CD4-positive, alpha-beta T cell (primary cell): Measurements from ENCODE around the gene CD79B. TPM values are rescaled to one million over a fixed set of nuclear protein-coding genes. Genes with fewer than 3 reads are reported as not detected.

Experiments used
- ATAC-seq: fragments of 200-7000 bp; cut with Tn5 transposase; one replicate; pipeline ENCODE4 v1.10.0; 2022; ENCODE audit warnings: mild to moderate bottlenecking; ENCODE audit not compliant: poor library complexity
- CTCF ChIA-PET: fragments of 350-600 bp; sonication (Branson Sonifier 250); formaldehyde crosslinking; loops from one replicate; lab custom pipeline; 2021; ENCODE audit warnings: antibody characterized with exemption, inconsistent platforms; lab: Charles Lee
- POLR2A ChIA-PET: fragments of 350-600 bp; sonication (Branson Sonifier 250); formaldehyde crosslinking; loops from one replicate; lab custom pipeline; 2021; ENCODE audit warnings: antibody characterized with exemption, inconsistent platforms; lab: Charles Lee
- DNase-seq, 14 experiments: peaks; one replicate each; pipeline ENCODE4 v3.0.0-alpha.2; 2013 to 2020; ENCODE audit warnings: mixed read lengths in 2 of 14
- H3K27ac ChIP-seq, 2 donors: one replicate each; pipeline versions ENCODE4 v1.5.1 to v1.7.0; 2013; ENCODE audit warnings: low read length in 2 of 2, low read depth in 1 of 2, mild to moderate bottlenecking in 1 of 2
- H3K27me3 ChIP-seq, 2 experiments: 1 replicate in 1 of 2; 2 replicates in 1 of 2; pipeline versions ENCODE4 v1.6.1 to v1.7.0; 2013; ENCODE audit warnings: low read length in 2 of 2, control low read depth in 1 of 2, mild to moderate bottlenecking in 1 of 2, moderate library complexity in 1 of 2; ENCODE audit not compliant: insufficient read depth in 2 of 2, control insufficient read depth in 1 of 2
- H3K36me3 ChIP-seq: one replicate; pipeline ENCODE4 v1.6.1; 2013; ENCODE audit warnings: low read length, control low read depth; ENCODE audit not compliant: insufficient read depth
- H3K4me1 ChIP-seq: one replicate; pipeline ENCODE4 v1.6.1; 2013; ENCODE audit warnings: low read length, control low read depth; ENCODE audit not compliant: insufficient read depth
- H3K4me3 ChIP-seq: one replicate; pipeline ENCODE4 v1.5.1; 2013; ENCODE audit warnings: mild to moderate bottlenecking, low read length, moderate library complexity
- H3K9me3 ChIP-seq, 2 experiments: 1 replicate in 1 of 2; 2 replicates in 1 of 2; pipeline versions ENCODE4 v1.6.1 to v1.7.0; 2013; ENCODE audit warnings: low read length in 2 of 2, mild to moderate bottlenecking in 2 of 2, control low read depth in 1 of 2, moderate library complexity in 1 of 2; ENCODE audit not compliant: control insufficient read depth in 1 of 2, insufficient read depth in 1 of 2
- H3K27ac Mint-ChIP-seq: one replicate; pipeline ENCODE4 v1.8.0; 2020; ENCODE audit warnings: mixed read lengths
- H3K27me3 Mint-ChIP-seq: one replicate; pipeline ENCODE4 v1.8.0; 2021; ENCODE audit warnings: mixed read lengths
- H3K36me3 Mint-ChIP-seq: one replicate; pipeline ENCODE4 v1.8.0; 2021; ENCODE audit warnings: low read depth, mixed read lengths
- H3K4me1 Mint-ChIP-seq: one replicate; pipeline ENCODE4 v1.8.0; 2021; ENCODE audit warnings: low read depth, mixed read lengths
- H3K4me3 Mint-ChIP-seq: one replicate; pipeline ENCODE4 v1.8.0; 2020; ENCODE audit warnings: mild to moderate bottlenecking, mixed read lengths
- H3K9me3 Mint-ChIP-seq: one replicate; pipeline ENCODE4 v1.8.0; 2020; ENCODE audit warnings: mixed read lengths
- intact Hi-C, 2 experiments: fragments of 100-400 bp; cut with DNase I in 1 of 2; cut with micrococcal nuclease in 1 of 2; formaldehyde crosslinking; loops; one replicate each; pipeline versions ENCODE4 v1.15.1 to v1.9.0; 2023 to 2025; cut with DNase I, micrococcal nuclease
- total RNA-seq, 174 experiments: library from RNA in 2 of 174; stranded (reverse) in 2 of 174; gene quantifications; one replicate each; pipeline ENCODE4 v1.2.3 and lab custom pipeline; 2021 to 2026
- TF ChIP-seq, protein P1 (sequence below): fragments of 200-600 bp; IDR thresholded peaks from one replicate; pipeline ENCODE4 v1.8.0; 2022; ENCODE audit warnings: antibody characterized with exemption, mild to moderate bottlenecking

Gene CD79B
- total RNA-seq, 2 experiments from 2014 or later: 5.3 to 5.5 TPM

DNA sequence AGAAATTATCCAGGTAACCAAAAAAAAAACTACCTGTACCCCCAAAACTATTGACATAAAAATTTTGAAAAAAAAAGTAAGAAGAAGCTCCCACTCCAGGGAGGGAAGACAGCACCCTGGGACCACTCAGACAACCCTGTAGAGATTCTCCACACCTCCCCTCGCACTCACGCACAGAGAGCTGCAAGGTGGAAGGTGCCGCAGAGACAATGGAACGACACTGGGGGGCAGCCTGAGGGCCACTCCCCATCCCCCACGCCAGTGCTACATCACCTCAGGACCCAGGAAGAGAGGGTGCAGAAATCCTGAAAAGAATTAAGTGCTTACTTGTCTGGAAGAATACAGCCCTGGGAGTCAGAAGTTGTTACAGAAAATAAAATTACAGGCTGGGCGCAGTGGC lies 5.2 kb upstream of the CD79B start:
- H3K4me1 ChIP-seq: peaks cover 12% of the 10 kb centered on the region
- Mint-ChIP-seq H3K4me3 (no peak overlapping the region), H3K36me3 (no peaks in the 10 kb centered on the region), H3K27ac (no peak overlapping the region), H3K27me3 (no peaks in the 10 kb centered on the region), H3K9me3 (no peaks in the 10 kb centered on the region), H3K4me1 (peaks cover 11% of the 10 kb centered on the region)
- H3K9me3 ChIP-seq: no peaks in the 10 kb centered on the region
- intact Hi-C loops: no loop called here
- TF ChIP-seq, protein P1, sequence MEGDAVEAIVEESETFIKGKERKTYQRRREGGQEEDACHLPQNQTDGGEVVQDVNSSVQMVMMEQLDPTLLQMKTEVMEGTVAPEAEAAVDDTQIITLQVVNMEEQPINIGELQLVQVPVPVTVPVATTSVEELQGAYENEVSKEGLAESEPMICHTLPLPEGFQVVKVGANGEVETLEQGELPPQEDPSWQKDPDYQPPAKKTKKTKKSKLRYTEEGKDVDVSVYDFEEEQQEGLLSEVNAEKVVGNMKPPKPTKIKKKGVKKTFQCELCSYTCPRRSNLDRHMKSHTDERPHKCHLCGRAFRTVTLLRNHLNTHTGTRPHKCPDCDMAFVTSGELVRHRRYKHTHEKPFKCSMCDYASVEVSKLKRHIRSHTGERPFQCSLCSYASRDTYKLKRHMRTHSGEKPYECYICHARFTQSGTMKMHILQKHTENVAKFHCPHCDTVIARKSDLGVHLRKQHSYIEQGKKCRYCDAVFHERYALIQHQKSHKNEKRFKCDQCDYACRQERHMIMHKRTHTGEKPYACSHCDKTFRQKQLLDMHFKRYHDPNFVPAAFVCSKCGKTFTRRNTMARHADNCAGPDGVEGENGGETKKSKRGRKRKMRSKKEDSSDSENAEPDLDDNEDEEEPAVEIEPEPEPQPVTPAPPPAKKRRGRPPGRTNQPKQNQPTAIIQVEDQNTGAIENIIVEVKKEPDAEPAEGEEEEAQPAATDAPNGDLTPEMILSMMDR: no peak
- CTCF ChIA-PET: interaction anchor here (0.6 to 1.2 kb wide), 3 partner anchors 9 to 309 kb away, joined by 3 to 5 read pairs (median 3); no protein-coding TSS in a partner anchor
- ATAC-seq: no peak
- no peaks in the 10 kb centered on the region for H3K27me3 ChIP-seq
- no peak overlapping the region for H3K4me3 ChIP-seq
- POLR2A ChIA-PET: no interaction called here
- no peak overlapping the region for H3K27ac ChIP-seq
- no peaks in the 10 kb centered on the region for H3K36me3 ChIP-seq
- no peak for DNase-seq

DNA sequence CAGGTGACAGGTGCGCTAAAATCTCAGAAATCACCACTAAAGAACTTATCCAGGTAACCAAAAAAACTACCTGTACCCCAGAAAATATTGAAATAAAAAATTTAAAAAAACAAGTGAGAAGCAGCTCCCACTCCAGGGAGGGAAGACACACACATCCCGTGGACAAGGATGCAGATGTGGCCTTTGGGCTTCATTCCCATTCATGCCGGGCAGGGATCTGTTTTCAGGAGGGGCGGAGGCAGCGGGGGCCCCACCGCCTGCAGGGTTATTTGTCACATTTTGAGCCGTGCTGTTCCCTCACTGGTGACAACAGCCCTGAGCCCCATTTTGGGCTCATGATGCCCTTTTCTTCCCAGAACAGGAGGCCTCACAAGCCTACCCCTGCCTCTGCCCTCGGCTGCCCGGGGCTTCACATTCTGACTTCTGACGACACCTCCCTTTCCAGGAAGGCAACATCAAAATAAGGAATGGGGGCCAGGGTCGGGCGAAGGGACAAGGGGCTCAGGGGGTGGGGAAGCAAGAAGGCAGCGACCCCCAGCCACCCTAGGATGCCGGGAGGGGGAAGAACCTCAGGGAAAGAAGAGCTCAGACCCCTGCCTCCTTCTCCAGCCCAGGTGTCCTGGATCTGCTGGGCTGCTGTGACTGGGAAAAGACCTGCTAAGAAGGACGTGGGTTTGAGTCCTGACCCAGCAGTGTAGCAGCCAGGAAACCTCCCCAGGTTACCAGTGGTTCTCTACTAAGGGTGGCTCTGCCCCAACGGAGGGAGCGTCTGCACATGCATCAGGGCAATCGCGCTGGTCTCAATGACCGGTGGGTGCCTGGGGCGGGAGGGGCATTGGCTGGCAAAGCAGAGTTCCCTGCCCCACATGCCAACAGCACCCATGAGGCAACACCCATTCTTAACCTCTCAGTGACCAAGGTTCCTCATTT lies 2.3 kb upstream of the CD79B start:
- Mint-ChIP-seq H3K36me3 (peaks cover 7% of the 10 kb centered on the region), H3K4me3 (no peak overlapping the region), H3K9me3 (no peaks in the 10 kb centered on the region), H3K27ac (no peak overlapping the region), H3K27me3 (no peaks in the 10 kb centered on the region), H3K4me1 (peaks cover 28% of the 10 kb centered on the region)
- no peak overlapping the region for H3K4me3 ChIP-seq
- intact Hi-C loops: loop anchor here in 1 of 2 experiments (5.0 kb wide), 1 partner anchor 53 kb away; no protein-coding TSS in a partner anchor
- H3K27me3 ChIP-seq: no peaks in the 10 kb centered on the region
- CTCF ChIA-PET: interaction anchor here (1.2 to 2.0 kb wide), 3 partner anchors 12 to 91 kb away, joined by 3 to 7 read pairs (median 6); no protein-coding TSS in a partner anchor
- ATAC-seq (no peak), DNase-seq (no peak)
- no peaks in the 10 kb centered on the region for H3K9me3 ChIP-seq
- no peak overlapping the region for H3K27ac ChIP-seq
- POLR2A ChIA-PET: interaction anchor here (0.6 to 2.9 kb wide), 3 partner anchors 12 to 214 kb away, joined by 3 to 12 read pairs (median 4); no protein-coding TSS in a partner anchor
- H3K4me1 ChIP-seq: peaks cover 33% of the 10 kb centered on the region
- TF ChIP-seq, protein P1: no peak
- H3K36me3 ChIP-seq: peaks cover 10% of the 10 kb centered on the region

DNA sequence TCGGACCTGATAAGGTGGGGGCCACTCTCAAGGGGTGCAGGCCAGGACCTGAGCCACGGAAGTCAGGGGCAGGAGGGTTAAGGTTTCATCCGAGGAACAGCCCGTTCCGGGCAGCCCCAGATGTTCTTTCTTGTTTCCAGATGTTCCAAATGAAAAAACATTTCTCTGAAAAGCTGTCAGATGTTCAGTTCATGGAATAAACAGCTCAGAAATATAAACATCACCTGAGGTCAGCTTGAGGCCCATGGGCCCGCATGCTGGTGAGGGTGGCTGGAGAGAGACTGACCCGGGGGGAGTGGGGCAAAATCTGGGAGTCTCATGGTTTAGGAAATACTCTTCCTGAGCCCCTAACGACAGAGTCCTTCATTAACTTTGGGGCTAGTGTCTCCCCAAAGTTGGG lies 1.5 kb upstream of the CD79B start:
- Histone ChIP-seq H3K4me1 (peaks cover 33% of the 10 kb centered on the region), H3K4me3 (no peak overlapping the region), H3K27ac (no peak overlapping the region), H3K27me3 (no peaks in the 10 kb centered on the region), H3K36me3 (peaks cover 19% of the 10 kb centered on the region), H3K9me3 (no peaks in the 10 kb centered on the region)
- Mint-ChIP-seq H3K27me3 (no peaks in the 10 kb centered on the region), H3K9me3 (no peaks in the 10 kb centered on the region), H3K4me1 (peaks cover 26% of the 10 kb centered on the region), H3K4me3 (no peak overlapping the region), H3K36me3 (peaks cover 10% of the 10 kb centered on the region), H3K27ac (no peak overlapping the region)
- ATAC-seq (no peak), DNase-seq (no peak)
- ChIA-PET POLR2A (interaction anchor here (0.6 to 2.9 kb wide), 3 partner anchors 12 to 215 kb away, joined by 3 to 12 read pairs (median 4); no protein-coding TSS in a partner anchor), CTCF (interaction anchor here (1.7 to 2.0 kb wide), 2 partner anchors 13 to 92 kb away, joined by 6 to 7 read pairs; no protein-coding TSS in a partner anchor)
- TF ChIP-seq, protein P1: no peak
- intact Hi-C loops: loop anchor here in 1 of 2 experiments (5.0 kb wide), 1 partner anchor 54 kb away; no protein-coding TSS in a partner anchor
